ENCODE data around the gene VPS36.
"Not testable (repeated sequence)": the region's sequence is repeated elsewhere in the genome, so short reads cannot be mapped to it uniquely, and the experiment has no call there.

VPS36 gene

GRCh38 chr13:52450012-52450792 is at the start of gene VPS36:
TSS of gene VPS36 (minus strand) at chr13:52450634. CDS start at chr13:52450594, 40 bp downstream.
- peaks cover 0 to 5% of the 10 kb centered on the region in 2 donors for H3K36me3 ChIP-seq (ENCODE audit: control insufficient read depth in 1 of 2, insufficient read depth in 2 of 2, low read length in 2 of 2)
- no peaks in the 10 kb centered on the region for H3K27me3 ChIP-seq (ENCODE audit: control insufficient read depth in 1 of 2, insufficient read depth in 2 of 2, low read length in 2 of 2)

DNA sequence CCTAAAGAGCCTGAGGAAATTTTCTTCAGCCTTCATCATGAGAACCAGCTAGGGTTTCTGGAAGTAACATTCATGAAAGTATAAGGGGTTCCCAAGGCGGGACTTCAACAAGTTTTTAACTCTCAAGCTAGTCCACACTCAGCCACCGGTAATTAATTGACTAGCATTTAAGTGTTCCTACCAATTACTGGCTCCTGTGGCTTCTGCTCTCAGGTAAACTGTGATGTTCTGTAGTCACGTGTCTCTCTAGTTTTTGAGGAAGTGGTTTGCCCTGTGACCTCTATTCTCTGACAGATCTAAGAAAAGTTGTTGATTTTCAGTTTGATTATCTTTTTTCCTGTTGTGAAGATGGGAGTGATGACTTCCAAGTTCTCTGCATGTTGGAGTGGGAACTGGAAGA is 47.5 kb upstream of the VPS36 start:
- not testable (repeated sequence) for H3K27me3 ChIP-seq (ENCODE audit: control insufficient read depth in 1 of 2, insufficient read depth in 2 of 2, low read length in 2 of 2); H3K4me1 ChIP-seq (ENCODE audit: control insufficient read depth in 1 of 2, insufficient read depth in 2 of 2, low read length in 2 of 2); H3K36me3 ChIP-seq (ENCODE audit: control insufficient read depth in 1 of 2, insufficient read depth in 2 of 2, low read length in 2 of 2); H3K9ac ChIP-seq (ENCODE audit: low read depth in 1 of 2, low read length in 2 of 2); H3K27ac ChIP-seq (ENCODE audit: low read depth, low read length); H3K4me3 ChIP-seq (ENCODE audit: low read depth in 1 of 2, low read length in 2 of 2); H3K9me3 ChIP-seq (ENCODE audit: control insufficient read depth in 1 of 2, low read length in 2 of 2)

More at GRCh38 chr13:52450012-52450792, at the start of gene VPS36:
- H3K27ac ChIP-seq (ENCODE audit: low read depth, low read length) = peak within 1 kb of the TSS; percentile 94
- peak within 1 kb of the TSS; percentile 85 to 98 for H3K4me3 ChIP-seq (ENCODE audit: low read depth in 1 of 2, low read length in 2 of 2)
- no peaks in the 10 kb centered on the region for H3K9me3 ChIP-seq (ENCODE audit: control insufficient read depth in 1 of 2, low read length in 2 of 2)
- peak within 1 kb of the TSS; percentile 88 to 94 for H3K9ac ChIP-seq (ENCODE audit: low read depth in 1 of 2, low read length in 2 of 2)
- H3K4me1 ChIP-seq (ENCODE audit: control insufficient read depth in 1 of 2, insufficient read depth in 2 of 2, low read length in 2 of 2) = peaks cover 17 to 34% of the 10 kb centered on the region in 2 donors

- not testable (repeated sequence) for H3K36me3 ChIP-seq (ENCODE audit: control insufficient read depth in 1 of 2, insufficient read depth in 2 of 2, low read length in 2 of 2); H3K9ac ChIP-seq (ENCODE audit: low read depth in 1 of 2, low read length in 2 of 2); H3K4me3 ChIP-seq (ENCODE audit: low read depth in 1 of 2, low read length in 2 of 2); H3K4me1 ChIP-seq (ENCODE audit: control insufficient read depth in 1 of 2, insufficient read depth in 2 of 2, low read length in 2 of 2); H3K9me3 ChIP-seq (ENCODE audit: control insufficient read depth in 1 of 2, low read length in 2 of 2); H3K27ac ChIP-seq (ENCODE audit: low read depth, low read length); H3K27me3 ChIP-seq (ENCODE audit: control insufficient read depth in 1 of 2, insufficient read depth in 2 of 2, low read length in 2 of 2)
These were observed 43.8 kb upstream of the VPS36 start for GRCh38 chr13:52494241-52494640.

DNA sequence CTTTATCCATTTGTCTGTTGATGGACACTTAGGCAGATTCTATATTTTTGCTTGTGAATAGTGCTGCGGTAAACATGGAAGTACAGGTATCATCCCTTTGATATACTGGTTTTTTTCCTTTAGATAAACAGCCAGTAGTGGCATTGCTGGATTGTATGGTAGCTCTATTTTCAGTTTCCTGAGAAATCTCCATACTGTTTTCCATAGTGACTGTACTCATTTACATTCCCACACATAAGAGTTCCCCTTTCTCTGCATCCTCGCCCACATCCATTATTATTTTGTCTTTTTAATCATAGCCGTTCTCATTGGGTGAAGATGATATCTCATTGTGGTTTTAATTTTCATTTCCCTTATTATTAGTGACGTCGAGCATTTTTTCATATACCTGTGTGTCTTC is 40.6 kb upstream of the VPS36 start:
- not testable (repeated sequence) for H3K27ac ChIP-seq (ENCODE audit: low read depth, low read length); H3K9ac ChIP-seq (ENCODE audit: low read depth in 1 of 2, low read length in 2 of 2); H3K27me3 ChIP-seq (ENCODE audit: control insufficient read depth in 1 of 2, insufficient read depth in 2 of 2, low read length in 2 of 2); H3K36me3 ChIP-seq (ENCODE audit: control insufficient read depth in 1 of 2, insufficient read depth in 2 of 2, low read length in 2 of 2); H3K9me3 ChIP-seq (ENCODE audit: control insufficient read depth in 1 of 2, low read length in 2 of 2); H3K4me1 ChIP-seq (ENCODE audit: control insufficient read depth in 1 of 2, insufficient read depth in 2 of 2, low read length in 2 of 2); H3K4me3 ChIP-seq (ENCODE audit: low read depth in 1 of 2, low read length in 2 of 2)

GRCh38 chr13:52488763-52489162 is 38.3 kb upstream of the VPS36 start:
- H3K27ac ChIP-seq (ENCODE audit: low read depth, low read length); H3K36me3 ChIP-seq (ENCODE audit: control insufficient read depth in 1 of 2, insufficient read depth in 2 of 2, low read length in 2 of 2); H3K9ac ChIP-seq (ENCODE audit: low read depth in 1 of 2, low read length in 2 of 2); H3K4me3 ChIP-seq (ENCODE audit: low read depth in 1 of 2, low read length in 2 of 2); H3K4me1 ChIP-seq (ENCODE audit: control insufficient read depth in 1 of 2, insufficient read depth in 2 of 2, low read length in 2 of 2); H3K27me3 ChIP-seq (ENCODE audit: control insufficient read depth in 1 of 2, insufficient read depth in 2 of 2, low read length in 2 of 2); H3K9me3 ChIP-seq (ENCODE audit: control insufficient read depth in 1 of 2, low read length in 2 of 2): not testable (repeated sequence)

DNA sequence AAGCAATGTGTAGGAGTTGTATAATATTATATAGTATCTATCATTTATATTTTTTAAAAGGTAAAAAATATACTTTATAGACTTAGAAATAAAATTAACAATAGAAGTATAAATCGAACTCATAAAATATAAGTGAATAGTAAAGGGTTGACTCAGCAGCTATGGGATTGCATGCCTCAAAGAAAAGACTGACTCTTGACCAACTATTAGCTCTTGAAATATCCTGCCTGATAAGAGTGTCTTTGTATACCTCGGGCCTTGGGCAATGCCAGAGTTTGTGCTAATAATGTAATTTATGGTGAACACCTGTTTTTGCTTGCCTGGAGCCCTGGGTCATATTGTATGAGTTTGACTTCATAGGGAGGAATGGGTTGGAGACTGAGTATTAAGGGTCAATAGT is 36.6 kb upstream of the VPS36 start:
- not testable (repeated sequence) for H3K9me3 ChIP-seq (ENCODE audit: control insufficient read depth in 1 of 2, low read length in 2 of 2); H3K4me1 ChIP-seq (ENCODE audit: control insufficient read depth in 1 of 2, insufficient read depth in 2 of 2, low read length in 2 of 2); H3K36me3 ChIP-seq (ENCODE audit: control insufficient read depth in 1 of 2, insufficient read depth in 2 of 2, low read length in 2 of 2); H3K4me3 ChIP-seq (ENCODE audit: low read depth in 1 of 2, low read length in 2 of 2); H3K27me3 ChIP-seq (ENCODE audit: control insufficient read depth in 1 of 2, insufficient read depth in 2 of 2, low read length in 2 of 2); H3K27ac ChIP-seq (ENCODE audit: low read depth, low read length); H3K9ac ChIP-seq (ENCODE audit: low read depth in 1 of 2, low read length in 2 of 2)

- H3K4me1 ChIP-seq (ENCODE audit: control insufficient read depth in 1 of 2, insufficient read depth in 2 of 2, low read length in 2 of 2); H3K4me3 ChIP-seq (ENCODE audit: low read depth in 1 of 2, low read length in 2 of 2); H3K27me3 ChIP-seq (ENCODE audit: control insufficient read depth in 1 of 2, insufficient read depth in 2 of 2, low read length in 2 of 2); H3K9ac ChIP-seq (ENCODE audit: low read depth in 1 of 2, low read length in 2 of 2); H3K36me3 ChIP-seq (ENCODE audit: control insufficient read depth in 1 of 2, insufficient read depth in 2 of 2, low read length in 2 of 2); H3K27ac ChIP-seq (ENCODE audit: low read depth, low read length); H3K9me3 ChIP-seq (ENCODE audit: control insufficient read depth in 1 of 2, low read length in 2 of 2): not testable (repeated sequence)
These were observed 30.4 kb upstream of the VPS36 start for GRCh38 chr13:52480677-52481428.

DNA sequence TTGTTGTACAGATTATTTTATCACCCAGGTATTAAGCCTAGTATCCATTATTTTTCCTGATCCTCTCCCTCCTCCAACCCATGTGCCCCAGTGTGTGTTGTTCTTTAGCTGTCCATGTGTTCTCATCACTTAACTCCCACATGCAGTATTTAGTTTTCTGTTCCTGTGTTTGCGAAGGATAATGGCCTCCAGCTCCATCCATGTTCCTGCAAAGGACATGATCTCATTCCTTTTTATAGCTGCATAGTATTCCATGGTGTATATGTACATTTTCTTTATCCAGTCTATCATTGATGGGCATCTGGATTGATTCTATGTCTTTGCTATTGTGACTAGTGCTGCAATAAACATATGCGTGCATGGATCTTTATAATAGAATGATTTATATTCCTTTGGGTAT is 18.1 kb upstream of the VPS36 start:
- not testable (repeated sequence) for H3K9me3 ChIP-seq (ENCODE audit: control insufficient read depth in 1 of 2, low read length in 2 of 2); H3K4me1 ChIP-seq (ENCODE audit: control insufficient read depth in 1 of 2, insufficient read depth in 2 of 2, low read length in 2 of 2); H3K27ac ChIP-seq (ENCODE audit: low read depth, low read length); H3K9ac ChIP-seq (ENCODE audit: low read depth in 1 of 2, low read length in 2 of 2); H3K27me3 ChIP-seq (ENCODE audit: control insufficient read depth in 1 of 2, insufficient read depth in 2 of 2, low read length in 2 of 2); H3K4me3 ChIP-seq (ENCODE audit: low read depth in 1 of 2, low read length in 2 of 2)
- peaks cover 7 to 15% of the 10 kb centered on the region in 2 donors for H3K36me3 ChIP-seq (ENCODE audit: control insufficient read depth in 1 of 2, insufficient read depth in 2 of 2, low read length in 2 of 2)

- Histone ChIP-seq H3K36me3 (ENCODE audit: control insufficient read depth in 1 of 2, insufficient read depth in 2 of 2, low read length in 2 of 2) (peaks cover 9 to 37% of the 10 kb centered on the region in 2 donors), H3K4me3 (ENCODE audit: low read depth in 1 of 2, low read length in 2 of 2) (no peak overlapping the region), H3K27me3 (ENCODE audit: control insufficient read depth in 1 of 2, insufficient read depth in 2 of 2, low read length in 2 of 2) (no peaks in the 10 kb centered on the region), H3K9me3 (ENCODE audit: control insufficient read depth in 1 of 2, low read length in 2 of 2) (no peaks in the 10 kb centered on the region), H3K4me1 (ENCODE audit: control insufficient read depth in 1 of 2, insufficient read depth in 2 of 2, low read length in 2 of 2) (no peaks in the 10 kb centered on the region), H3K9ac (ENCODE audit: low read depth in 1 of 2, low read length in 2 of 2) (no peak overlapping the region), H3K27ac (ENCODE audit: low read depth, low read length) (no peak overlapping the region)
These were observed 13.1 kb upstream of the VPS36 start for GRCh38 chr13:52463526-52463925.

DNA sequence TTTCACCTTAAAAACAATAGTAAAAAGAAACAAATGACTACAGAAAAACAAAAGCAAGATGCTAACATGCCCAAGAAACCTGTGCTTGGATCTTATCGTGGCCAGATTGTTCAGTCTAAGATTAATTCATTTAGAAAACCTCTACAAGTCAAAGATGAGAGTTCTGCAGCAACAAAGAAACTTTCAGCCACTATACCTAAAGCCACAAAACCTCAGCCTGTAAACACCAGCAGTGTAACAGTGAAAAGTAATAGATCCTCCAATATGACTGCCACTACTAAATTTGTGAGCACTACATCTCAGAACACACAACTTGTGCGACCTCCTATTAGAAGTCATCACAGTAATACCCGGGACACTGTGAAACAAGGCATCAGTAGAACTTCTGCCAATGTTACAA is 10.8 kb upstream of the VPS36 start:
- H3K9me3 ChIP-seq (ENCODE audit: control insufficient read depth in 1 of 2, low read length in 2 of 2) = no peaks in the 10 kb centered on the region
- H3K36me3 ChIP-seq (ENCODE audit: control insufficient read depth in 1 of 2, insufficient read depth in 2 of 2, low read length in 2 of 2) = peaks cover 9 to 33% of the 10 kb centered on the region in 2 donors
- no peak overlapping the region for H3K9ac ChIP-seq (ENCODE audit: low read depth in 1 of 2, low read length in 2 of 2)

More for the DNA sequence above, 10.8 kb upstream of the VPS36 start:
- no peaks in the 10 kb centered on the region for H3K27me3 ChIP-seq (ENCODE audit: control insufficient read depth in 1 of 2, insufficient read depth in 2 of 2, low read length in 2 of 2)
- H3K4me1 ChIP-seq (ENCODE audit: control insufficient read depth in 1 of 2, insufficient read depth in 2 of 2, low read length in 2 of 2) = peaks cover 8 to 10% of the 10 kb centered on the region in 2 donors
- no peak overlapping the region for H3K27ac ChIP-seq (ENCODE audit: low read depth, low read length)
- H3K4me3 ChIP-seq (ENCODE audit: low read depth in 1 of 2, low read length in 2 of 2) = no peak overlapping the region

Measured in duodenal mucosa (tissue), 2 donors.